Bronchial epithelial cell (primary cell): ENCODE data around the gene FBXW9. TPM values are rescaled to one million over a fixed set of nuclear protein-coding genes. Genes with fewer than 3 reads are reported as not detected.
"Not testable (repeated sequence)": the region's sequence is repeated elsewhere in the genome, so short reads cannot be mapped to it uniquely, and the experiment has no call there.

ENCODE experiments used
- DNase-seq: peaks from one replicate; pipeline ENCODE4 v3.0.0-alpha.2; 2010; ENCODE audit warnings: low read depth
- FAIRE-seq: peaks from 2 replicates; lab custom pipeline; 2011; peaks lifted over from hg19 to GRCh38; lab: Jason Lieb, UNC
- H3K27me3 ChIP-seq: 2 replicates; pipeline ENCODE4 v1.5.1; 2011; ENCODE audit warnings: low read length; ENCODE audit not compliant: control insufficient read depth, insufficient read depth
- H3K36me3 ChIP-seq: 2 replicates; pipeline ENCODE4 v1.5.1; 2011; ENCODE audit warnings: low read length; ENCODE audit not compliant: control insufficient read depth, insufficient read depth
- H3K4me3 ChIP-seq: 2 replicates; pipeline ENCODE4 v1.5.1; 2011; ENCODE audit warnings: mild to moderate bottlenecking, low read depth, low read length, control low read depth
- total RNA-seq: library from RNA; depleted of rRNA; stranded (reverse); fragments of >200 nt; gene quantifications from 2 replicates; pipeline ENCODE4 v1.2.1, GENCODE V29; 2014
- TF ChIP-seq, protein P1 (sequence below): IDR thresholded peaks from 2 replicates; pipeline ENCODE4 v1.5.1; 2011; ENCODE audit warnings: mild to moderate bottlenecking, moderate library complexity, low read length, control low read depth, inconsistent platforms; ENCODE audit not compliant: insufficient read depth, severe bottlenecking

The FBXW9 gene
- total RNA-seq, 1 donor from 2014 or later = 6.1 TPM

DNA sequence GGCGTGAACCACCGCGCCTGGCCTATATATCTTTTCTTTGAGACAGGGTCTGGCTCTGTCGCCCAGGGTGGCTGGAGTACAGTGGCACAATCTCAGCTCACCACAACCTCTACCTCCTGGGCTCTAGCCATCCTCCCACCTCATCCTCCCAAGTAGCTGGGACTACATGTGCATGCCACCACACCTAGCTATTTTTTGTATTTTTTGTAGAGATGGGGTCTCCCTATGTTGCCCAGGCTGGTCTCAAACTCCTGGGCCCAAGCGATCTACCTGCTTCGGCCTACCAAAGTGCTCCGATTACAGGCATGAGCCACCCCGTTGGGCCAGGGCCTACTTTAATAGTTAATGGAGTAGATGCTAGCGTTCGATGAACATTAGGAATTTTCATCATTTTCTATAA, 23.9 kb upstream of the FBXW9 start:
- no peak for DNase-seq
- H3K4me3 ChIP-seq = peak overlapping the region; percentile 89
- TF ChIP-seq, protein P1, sequence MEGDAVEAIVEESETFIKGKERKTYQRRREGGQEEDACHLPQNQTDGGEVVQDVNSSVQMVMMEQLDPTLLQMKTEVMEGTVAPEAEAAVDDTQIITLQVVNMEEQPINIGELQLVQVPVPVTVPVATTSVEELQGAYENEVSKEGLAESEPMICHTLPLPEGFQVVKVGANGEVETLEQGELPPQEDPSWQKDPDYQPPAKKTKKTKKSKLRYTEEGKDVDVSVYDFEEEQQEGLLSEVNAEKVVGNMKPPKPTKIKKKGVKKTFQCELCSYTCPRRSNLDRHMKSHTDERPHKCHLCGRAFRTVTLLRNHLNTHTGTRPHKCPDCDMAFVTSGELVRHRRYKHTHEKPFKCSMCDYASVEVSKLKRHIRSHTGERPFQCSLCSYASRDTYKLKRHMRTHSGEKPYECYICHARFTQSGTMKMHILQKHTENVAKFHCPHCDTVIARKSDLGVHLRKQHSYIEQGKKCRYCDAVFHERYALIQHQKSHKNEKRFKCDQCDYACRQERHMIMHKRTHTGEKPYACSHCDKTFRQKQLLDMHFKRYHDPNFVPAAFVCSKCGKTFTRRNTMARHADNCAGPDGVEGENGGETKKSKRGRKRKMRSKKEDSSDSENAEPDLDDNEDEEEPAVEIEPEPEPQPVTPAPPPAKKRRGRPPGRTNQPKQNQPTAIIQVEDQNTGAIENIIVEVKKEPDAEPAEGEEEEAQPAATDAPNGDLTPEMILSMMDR = no peak
- no peaks in the 10 kb centered on the region for H3K27me3 ChIP-seq
- H3K36me3 ChIP-seq = peaks cover 19% of the 10 kb centered on the region
- no peak for FAIRE-seq

- no peaks in the 10 kb centered on the region for H3K27me3 ChIP-seq
- peaks cover 40% of the 10 kb centered on the region for H3K36me3 ChIP-seq
- DNase-seq (no peak), FAIRE-seq (no peak)
- TF ChIP-seq, protein P1 = no peak
- no peak overlapping the region for H3K4me3 ChIP-seq
Measured at GRCh38 chr19:12715929-12716328, 19.5 kb upstream of the FBXW9 start.

- peaks cover 45% of the 10 kb centered on the region for H3K36me3 ChIP-seq
- TF ChIP-seq, protein P1 = no peak
- no peak overlapping the region for H3K4me3 ChIP-seq
- no peak for DNase-seq
- no peaks in the 10 kb centered on the region for H3K27me3 ChIP-seq
- no peak for FAIRE-seq
Measured at GRCh38 chr19:12715102-12715501, 18.7 kb upstream of the FBXW9 start.

DNA sequence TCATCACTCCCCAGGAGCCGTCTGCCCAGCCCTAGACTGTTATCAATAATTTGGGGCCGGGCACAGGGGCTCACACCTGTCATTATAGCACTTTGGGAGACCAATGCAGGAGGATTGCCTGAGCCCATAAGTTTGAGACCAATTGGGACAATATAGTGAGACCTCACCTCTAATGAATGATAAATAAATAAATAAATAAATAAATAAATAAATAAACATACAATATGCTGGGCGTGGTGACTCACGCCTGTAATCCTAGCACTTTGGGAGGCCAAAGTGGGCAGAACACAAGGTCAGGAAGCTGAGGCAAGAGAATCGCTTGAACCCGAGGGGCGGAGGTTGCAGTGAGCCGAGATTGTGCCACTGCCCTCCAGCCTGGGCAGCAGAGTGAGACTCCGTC, 16.9 kb upstream of the FBXW9 start:
- H3K36me3 ChIP-seq = peaks cover 40% of the 10 kb centered on the region
- not testable (repeated sequence) for H3K27me3 ChIP-seq, DNase-seq, FAIRE-seq, H3K4me3 ChIP-seq

- not testable (repeated sequence) for H3K27me3 ChIP-seq, FAIRE-seq, H3K4me3 ChIP-seq, DNase-seq
- H3K36me3 ChIP-seq = peaks cover 40% of the 10 kb centered on the region
Measured at GRCh38 chr19:12712077-12712476, 15.6 kb upstream of the FBXW9 start.

DNA sequence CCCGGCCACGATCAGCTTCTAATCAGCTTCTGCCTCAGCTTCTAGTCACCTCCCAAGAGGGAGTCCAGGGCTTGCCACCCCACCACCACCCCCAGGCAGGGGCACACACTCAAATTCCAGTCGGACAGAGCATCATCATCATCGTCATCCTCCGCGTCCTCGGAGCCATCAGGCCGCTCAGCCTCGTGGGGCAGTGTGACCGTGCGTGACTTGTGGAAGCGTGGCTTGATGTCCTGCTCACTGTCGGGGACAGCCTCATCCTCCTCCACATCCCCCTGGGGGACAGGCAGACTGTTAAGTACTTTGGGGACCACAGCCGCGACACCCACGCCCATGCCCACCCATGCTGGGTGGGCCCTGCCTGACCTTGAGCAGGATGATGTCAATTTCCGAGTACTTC, 14.8 kb upstream of the FBXW9 start:
- TF ChIP-seq, protein P1 = no peak
- FAIRE-seq = no peak
- no peaks in the 10 kb centered on the region for H3K27me3 ChIP-seq
- peaks cover 39% of the 10 kb centered on the region for H3K36me3 ChIP-seq
- no peak overlapping the region for H3K4me3 ChIP-seq
- DNase-seq = no peak

DNA sequence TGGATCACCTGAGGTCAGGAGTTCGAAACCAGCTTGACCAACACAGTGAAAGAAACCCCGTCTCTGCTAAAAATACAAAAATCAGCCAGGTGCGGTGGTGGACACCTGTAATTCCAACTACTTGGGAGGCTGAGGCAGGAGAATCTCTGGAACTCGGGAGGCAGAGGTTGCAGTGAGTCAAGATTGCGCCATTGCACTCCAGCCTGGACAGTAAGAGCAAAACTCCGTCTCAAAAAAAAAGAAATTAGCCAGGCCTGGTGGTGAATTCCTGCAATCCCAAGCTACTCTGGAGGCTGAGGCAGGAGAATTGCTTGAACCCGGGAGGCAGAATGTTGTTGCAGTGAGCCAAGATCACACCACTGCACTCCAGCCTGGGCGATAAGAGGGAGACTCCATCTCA, 12.2 kb upstream of the FBXW9 start:
- H3K4me3 ChIP-seq = no peak overlapping the region

More for the DNA sequence above, 12.2 kb upstream of the FBXW9 start:
- DNase-seq (no peak), FAIRE-seq (no peak)
- TF ChIP-seq, protein P1 = no peak
- Histone ChIP-seq H3K27me3 (no peaks in the 10 kb centered on the region), H3K36me3 (peaks cover 32% of the 10 kb centered on the region)
